ENCODE measurements around the gene HOXB4.

DNA sequence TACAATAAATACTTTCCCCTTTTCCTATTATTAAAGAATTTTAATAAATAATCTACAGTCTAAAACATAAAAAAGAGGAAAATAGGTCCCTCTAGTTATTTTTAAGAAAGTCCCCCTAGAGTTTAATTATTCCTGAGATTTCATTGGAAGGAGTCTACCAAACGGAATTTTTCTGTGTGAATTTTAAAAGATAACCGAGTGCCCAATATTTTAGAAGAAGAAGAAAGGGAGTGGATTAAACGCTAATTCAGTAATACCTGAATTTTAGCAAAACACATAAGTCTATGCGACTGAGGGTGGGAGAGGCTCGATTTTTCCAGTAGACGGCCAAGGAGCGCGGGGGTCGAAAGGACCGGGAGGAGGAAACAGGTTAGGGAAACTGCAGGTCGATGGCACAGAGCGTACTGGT, 35.4 kb downstream of the HOXB4 start:
- TF ChIP-seq, protein P1, sequence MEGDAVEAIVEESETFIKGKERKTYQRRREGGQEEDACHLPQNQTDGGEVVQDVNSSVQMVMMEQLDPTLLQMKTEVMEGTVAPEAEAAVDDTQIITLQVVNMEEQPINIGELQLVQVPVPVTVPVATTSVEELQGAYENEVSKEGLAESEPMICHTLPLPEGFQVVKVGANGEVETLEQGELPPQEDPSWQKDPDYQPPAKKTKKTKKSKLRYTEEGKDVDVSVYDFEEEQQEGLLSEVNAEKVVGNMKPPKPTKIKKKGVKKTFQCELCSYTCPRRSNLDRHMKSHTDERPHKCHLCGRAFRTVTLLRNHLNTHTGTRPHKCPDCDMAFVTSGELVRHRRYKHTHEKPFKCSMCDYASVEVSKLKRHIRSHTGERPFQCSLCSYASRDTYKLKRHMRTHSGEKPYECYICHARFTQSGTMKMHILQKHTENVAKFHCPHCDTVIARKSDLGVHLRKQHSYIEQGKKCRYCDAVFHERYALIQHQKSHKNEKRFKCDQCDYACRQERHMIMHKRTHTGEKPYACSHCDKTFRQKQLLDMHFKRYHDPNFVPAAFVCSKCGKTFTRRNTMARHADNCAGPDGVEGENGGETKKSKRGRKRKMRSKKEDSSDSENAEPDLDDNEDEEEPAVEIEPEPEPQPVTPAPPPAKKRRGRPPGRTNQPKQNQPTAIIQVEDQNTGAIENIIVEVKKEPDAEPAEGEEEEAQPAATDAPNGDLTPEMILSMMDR (conservative IDR thresholded peaks at IDR 0.05 in 1 of 2, IDR thresholded peaks at IDR 0.05 in 1 of 2; ENCODE audit: low read depth in 1 of 2, low read length in 2 of 2): no peak
- TF ChIP-seq EZH2 (IDR thresholded peaks at IDR 0.05; ENCODE audit: low read length, missing control alignments): no peak
